ENCODE data around the gene PHKG2. TPM values are rescaled to one million over a fixed set of nuclear protein-coding genes. Genes with fewer than 3 reads are reported as not detected.

PHKG2 gene
- polyA plus RNA-seq, 3 donors = 45.4 to 115 (median 54.2) TPM

DNA sequence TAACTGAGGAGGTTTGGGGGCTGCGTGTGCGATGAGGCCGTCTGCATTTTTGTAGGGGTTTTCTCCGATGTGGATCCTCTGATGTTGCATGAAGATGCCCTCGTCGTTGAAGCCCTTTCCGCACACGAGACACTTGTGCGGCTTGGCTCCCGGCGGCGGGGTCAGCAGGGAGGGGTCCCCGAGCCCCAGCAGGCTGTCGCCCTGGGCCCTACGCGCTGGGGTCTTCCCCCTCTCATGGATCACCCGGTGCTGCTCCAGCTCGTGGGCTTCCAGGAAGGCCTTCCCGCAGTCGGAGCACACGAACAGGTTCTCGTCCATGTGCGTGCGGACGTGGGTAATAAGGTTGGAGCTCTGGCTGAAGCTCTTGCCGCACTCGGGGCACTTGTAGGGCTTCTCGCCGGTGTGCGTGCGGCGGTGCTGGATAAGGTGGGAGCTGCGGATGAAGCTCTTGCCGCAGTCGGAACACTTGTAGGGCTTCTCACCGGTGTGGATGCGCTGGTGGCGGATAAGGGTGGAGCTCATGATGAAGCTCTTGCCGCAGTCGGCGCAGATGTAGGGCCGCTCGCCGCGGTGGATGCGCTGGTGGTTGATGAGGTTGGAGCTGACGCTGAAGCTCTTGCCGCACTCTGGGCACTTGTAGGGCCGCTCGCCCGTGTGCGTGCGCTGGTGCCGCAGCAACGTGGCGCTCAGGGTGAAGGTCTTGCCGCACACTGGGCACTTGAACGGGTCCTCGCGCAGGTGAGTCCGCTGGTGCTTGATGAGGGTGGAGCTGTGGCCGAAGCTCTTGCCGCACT is 34.5 kb downstream of the PHKG2 start:
- H4K20me1 ChIP-seq (ENCODE audit: insufficient read depth, low read length) = peaks cover 2% of the 10 kb centered on the region
- intact Hi-C loops (cut with micrococcal nuclease) = no loop called here
- no peak overlapping the region for H2AFZ ChIP-seq (ENCODE audit: insufficient read depth, low read depth, low read length, poor library complexity, severe bottlenecking)
- Mint-ChIP-seq H3K27me3 (ENCODE audit: low read depth in 3 of 3) (peaks cover 0 to 4% (median 3%) of the 10 kb centered on the region in 3 donors), H3K9me3 (peaks cover 0 to 2% (median 0%) of the 10 kb centered on the region in 7 donors), H3K36me3 (peaks cover 16 to 31% of the 10 kb centered on the region in 2 donors), H3K27ac (no peak overlapping the region), H3K4me1 (peaks cover 49% of the 10 kb centered on the region), H3K4me3 (no peak overlapping the region)
- peaks cover 19 to 25% of the 10 kb centered on the region in 2 donors for H3K36me3 ChIP-seq (replicated peaks in 1 of 2; ENCODE audit: control insufficient read depth in 1 of 2, insufficient read depth in 2 of 2, low read length in 2 of 2)
- DNase-seq = no peak
- H3K4me3 ChIP-seq (replicated peaks in 1 of 3; ENCODE audit: low read depth in 2 of 3, low read length in 3 of 3) = no peak overlapping the region
- TF ChIP-seq, protein P1, sequence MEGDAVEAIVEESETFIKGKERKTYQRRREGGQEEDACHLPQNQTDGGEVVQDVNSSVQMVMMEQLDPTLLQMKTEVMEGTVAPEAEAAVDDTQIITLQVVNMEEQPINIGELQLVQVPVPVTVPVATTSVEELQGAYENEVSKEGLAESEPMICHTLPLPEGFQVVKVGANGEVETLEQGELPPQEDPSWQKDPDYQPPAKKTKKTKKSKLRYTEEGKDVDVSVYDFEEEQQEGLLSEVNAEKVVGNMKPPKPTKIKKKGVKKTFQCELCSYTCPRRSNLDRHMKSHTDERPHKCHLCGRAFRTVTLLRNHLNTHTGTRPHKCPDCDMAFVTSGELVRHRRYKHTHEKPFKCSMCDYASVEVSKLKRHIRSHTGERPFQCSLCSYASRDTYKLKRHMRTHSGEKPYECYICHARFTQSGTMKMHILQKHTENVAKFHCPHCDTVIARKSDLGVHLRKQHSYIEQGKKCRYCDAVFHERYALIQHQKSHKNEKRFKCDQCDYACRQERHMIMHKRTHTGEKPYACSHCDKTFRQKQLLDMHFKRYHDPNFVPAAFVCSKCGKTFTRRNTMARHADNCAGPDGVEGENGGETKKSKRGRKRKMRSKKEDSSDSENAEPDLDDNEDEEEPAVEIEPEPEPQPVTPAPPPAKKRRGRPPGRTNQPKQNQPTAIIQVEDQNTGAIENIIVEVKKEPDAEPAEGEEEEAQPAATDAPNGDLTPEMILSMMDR (IDR thresholded peaks at IDR 0.05) = no peak
- WGBS (ENCODE audit: insufficient coverage) = 98% methylated on average over 45 of the region's 63 CpGs
- no peaks in the 10 kb centered on the region for H3K27me3 ChIP-seq (ENCODE audit: control insufficient read depth in 2 of 2, insufficient read depth in 2 of 2, low read length in 2 of 2)
- no peak overlapping the region for H3K27ac ChIP-seq (ENCODE audit: low read depth in 1 of 2, low read length in 2 of 2)
- H3K9me3 ChIP-seq (replicated peaks in 1 of 2; ENCODE audit: control insufficient read depth in 1 of 2, insufficient read depth in 1 of 2, low read length in 2 of 2) = no peaks in the 10 kb centered on the region
- H3K9ac ChIP-seq (ENCODE audit: insufficient read depth, low read length, poor library complexity, severe bottlenecking) = no peak overlapping the region
- H3K4me1 ChIP-seq (ENCODE audit: control insufficient read depth in 1 of 2, insufficient read depth in 2 of 2, low read length in 2 of 2) = peaks cover 27 to 32% of the 10 kb centered on the region in 2 donors
- peaks cover 24% of the 10 kb centered on the region for H3K79me2 ChIP-seq (ENCODE audit: insufficient read depth, low read length)
- no peak overlapping the region for H3K4me2 ChIP-seq (replicated peaks; ENCODE audit: extremely low read depth, low read length, poor library complexity, severe bottlenecking)

DNA sequence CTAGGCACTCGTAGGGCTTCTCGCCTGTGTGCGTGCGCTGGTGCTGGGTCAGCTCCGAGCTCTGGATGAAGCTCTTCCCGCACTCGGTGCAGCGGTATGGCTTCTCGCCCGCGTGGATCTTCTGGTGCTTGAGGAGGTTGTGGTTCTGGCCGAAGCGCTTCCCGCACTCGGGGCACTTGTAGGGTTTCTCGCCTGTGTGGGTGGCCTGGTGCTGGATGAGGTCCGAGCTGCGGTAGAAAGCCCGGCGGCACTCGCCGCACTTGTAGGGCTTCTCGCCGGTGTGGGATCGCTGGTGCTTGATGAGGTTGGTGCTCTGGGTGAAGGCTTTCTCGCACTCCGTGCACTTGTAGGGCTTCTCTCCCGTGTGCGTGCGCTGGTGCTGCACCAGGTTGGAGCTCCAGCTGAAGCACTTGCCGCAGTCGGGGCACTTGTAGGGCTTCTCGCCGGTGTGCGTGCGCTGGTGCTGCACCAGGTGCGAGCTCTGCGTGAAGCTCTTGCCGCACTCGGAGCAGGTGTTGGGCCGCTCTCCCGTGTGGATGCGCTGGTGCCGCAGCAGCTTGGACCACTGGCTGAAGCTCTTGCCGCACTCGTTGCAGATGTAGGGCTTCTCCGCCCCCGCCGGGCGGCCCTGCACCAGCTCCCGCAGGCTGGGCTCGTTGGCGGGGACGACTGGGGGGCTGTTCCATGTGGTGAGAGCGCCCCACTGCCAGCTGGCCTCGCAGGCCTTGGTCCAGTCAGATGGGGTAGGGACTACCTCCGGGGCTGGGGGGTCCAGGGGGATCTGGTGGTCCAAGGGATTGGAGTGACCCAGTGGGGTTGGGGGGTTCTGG is 35.3 kb downstream of the PHKG2 start:
- Histone ChIP-seq H3K36me3 (replicated peaks in 1 of 2; ENCODE audit: control insufficient read depth in 1 of 2, insufficient read depth in 2 of 2, low read length in 2 of 2) (peaks cover 19 to 25% of the 10 kb centered on the region in 2 donors), H4K20me1 (ENCODE audit: insufficient read depth, low read length) (no peaks in the 10 kb centered on the region), H3K27ac (ENCODE audit: low read depth in 1 of 2, low read length in 2 of 2) (no peak overlapping the region), H3K9ac (ENCODE audit: insufficient read depth, low read length, poor library complexity, severe bottlenecking) (no peak overlapping the region), H3K4me2 (replicated peaks; ENCODE audit: extremely low read depth, low read length, poor library complexity, severe bottlenecking) (no peak overlapping the region), H3K79me2 (ENCODE audit: insufficient read depth, low read length) (peaks cover 24% of the 10 kb centered on the region), H3K9me3 (replicated peaks in 1 of 2; ENCODE audit: control insufficient read depth in 1 of 2, insufficient read depth in 1 of 2, low read length in 2 of 2) (no peaks in the 10 kb centered on the region), H2AFZ (ENCODE audit: insufficient read depth, low read depth, low read length, poor library complexity, severe bottlenecking) (no peak overlapping the region), H3K4me3 (replicated peaks in 1 of 3; ENCODE audit: low read depth in 2 of 3, low read length in 3 of 3) (no peak overlapping the region), H3K4me1 (ENCODE audit: control insufficient read depth in 1 of 2, insufficient read depth in 2 of 2, low read length in 2 of 2) (peaks cover 31 to 37% of the 10 kb centered on the region in 2 donors), H3K27me3 (ENCODE audit: control insufficient read depth in 2 of 2, insufficient read depth in 2 of 2, low read length in 2 of 2) (no peaks in the 10 kb centered on the region)
- Mint-ChIP-seq H3K27ac (peak overlapping the region in 1 of 7 donors; percentile 64), H3K4me1 (peaks cover 53% of the 10 kb centered on the region), H3K4me3 (no peak overlapping the region), H3K9me3 (peaks cover 0 to 2% (median 0%) of the 10 kb centered on the region in 7 donors), H3K27me3 (ENCODE audit: low read depth in 3 of 3) (peaks cover 3 to 6% (median 4%) of the 10 kb centered on the region in 3 donors), H3K36me3 (peaks cover 16 to 31% of the 10 kb centered on the region in 2 donors)
- WGBS (ENCODE audit: insufficient coverage) = 97% methylated on average over 53 of the region's 57 CpGs
- intact Hi-C loops (cut with micrococcal nuclease) = no loop called here
- DNase-seq = no peak
- TF ChIP-seq, protein P1 (IDR thresholded peaks at IDR 0.05) = no peak

All from CD14-positive monocyte (primary cell).